HG03571 (cell line): ENCODE data around the gene OPRL1.
A peak's percentile ranks its signal among the peaks of the same experiment; 100 is the strongest.

Experiments
- ATAC-seq: cut with Tn5 transposase; IDR thresholded peaks from one replicate; pipeline ENCODE4 v1.9.1; 2021; ENCODE audit not compliant: unreplicated experiment

OPRL1 gene

DNA sequence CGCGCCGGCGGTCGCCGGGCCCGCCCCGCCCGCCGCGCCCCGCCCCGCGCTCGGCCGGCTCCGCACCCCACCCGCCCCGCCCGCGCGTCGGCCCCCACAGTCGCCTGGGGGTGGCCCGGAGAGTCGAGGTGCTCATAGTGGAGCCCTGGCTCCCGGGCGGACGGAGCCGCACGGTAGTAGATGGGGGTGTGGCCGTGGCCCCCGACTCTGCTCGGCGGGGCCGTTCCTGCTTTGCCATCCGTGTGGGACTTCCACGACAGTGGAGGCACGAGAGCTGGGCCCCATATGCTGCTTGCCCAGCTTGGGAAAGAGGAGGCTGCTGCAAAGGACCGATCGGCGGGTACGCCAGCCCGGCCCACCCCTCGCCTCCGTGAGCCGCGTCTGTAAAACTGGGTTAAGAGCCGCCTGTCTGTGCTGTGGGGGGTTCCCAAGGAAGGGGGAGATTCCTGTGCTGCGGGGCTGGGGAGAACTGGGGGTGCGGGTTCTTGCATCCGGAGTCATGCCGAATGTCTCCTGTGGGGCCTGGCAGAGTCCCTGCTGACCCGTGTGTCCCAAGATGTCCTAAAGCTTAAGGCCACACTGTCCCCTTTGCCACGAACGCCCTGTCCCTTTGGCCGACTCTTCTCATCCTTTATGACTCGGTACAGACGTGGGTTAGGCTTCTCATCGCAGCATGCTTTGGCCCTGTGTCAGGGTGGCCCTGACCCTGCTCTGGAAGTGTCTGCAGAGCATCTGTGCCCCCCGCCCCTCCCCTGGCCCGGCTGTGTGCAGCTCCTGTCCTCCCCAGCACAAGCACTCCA lies at the start of gene OPRL1:
TSS of gene OPRL1 (plus strand) at position 70 of the 800 bp plus-strand sequence. CDS start 12,639 bp downstream, outside the sequence.
- no peak for ATAC-seq

DNA sequence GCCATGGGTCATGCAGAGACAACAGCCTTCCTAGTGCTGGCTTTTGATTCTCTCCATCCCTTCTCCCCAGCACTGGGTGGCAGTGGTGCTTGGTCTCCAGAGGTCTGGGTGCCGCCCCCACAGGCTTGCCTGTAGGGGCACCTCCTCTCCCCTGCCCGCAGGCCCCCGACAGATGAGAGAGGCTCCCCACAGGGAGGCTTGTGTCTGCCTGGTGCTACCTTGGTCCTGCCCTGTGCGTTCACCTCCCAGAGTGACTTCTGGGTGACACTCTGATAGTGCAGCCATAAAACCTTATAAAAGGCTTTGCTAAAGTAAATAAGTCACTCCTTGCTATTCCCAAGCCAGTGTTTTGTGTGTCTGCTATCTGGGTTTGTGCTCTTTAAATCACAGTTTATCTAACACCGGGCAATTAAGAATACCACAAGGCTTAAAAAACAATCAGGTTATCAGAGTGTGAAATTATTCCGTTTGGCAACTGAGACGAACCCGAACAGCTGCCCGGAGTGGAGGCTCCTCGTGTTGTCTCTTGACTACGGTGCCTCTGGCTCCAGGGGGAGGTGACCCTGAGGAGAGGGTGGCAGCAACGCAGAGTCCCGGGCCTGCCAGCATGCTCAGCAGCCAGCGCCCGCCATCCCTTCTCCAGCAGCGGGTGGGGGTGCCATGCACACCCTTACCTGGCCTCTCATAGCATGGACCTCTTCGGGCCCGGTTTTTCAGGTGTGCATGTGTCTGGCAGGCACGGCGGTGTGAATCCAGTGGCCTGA lies 49.3 kb upstream of the OPRL1 start:
- ATAC-seq = no peak

DNA sequence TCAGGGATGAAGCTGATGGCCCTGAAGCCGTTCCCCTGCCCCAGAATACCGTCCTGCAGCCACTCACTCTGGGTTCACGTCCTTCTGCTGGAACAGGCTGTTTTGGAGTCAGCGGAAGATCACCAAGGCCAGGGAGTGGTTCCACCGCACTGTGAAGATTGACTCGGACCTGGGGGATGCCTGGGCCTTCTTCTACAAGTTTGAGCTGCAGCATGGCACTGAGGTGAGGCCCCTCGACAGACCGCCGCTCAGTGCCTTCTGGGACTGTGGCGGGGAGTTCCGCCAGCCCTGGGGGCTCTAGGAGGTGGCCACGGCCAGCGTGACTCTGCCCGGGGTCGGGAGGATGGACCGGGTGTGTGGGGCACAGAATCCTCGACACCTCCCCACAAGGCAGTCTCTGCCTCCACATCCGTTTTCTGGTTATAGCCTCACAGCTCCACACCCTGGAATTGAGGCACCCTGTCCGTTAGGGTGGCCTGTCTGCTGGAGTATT lies 48.0 kb upstream of the OPRL1 start:
- ATAC-seq = no peak

- ATAC-seq = no peak
These were observed 46.9 kb upstream of the OPRL1 start for GRCh38 chr20:64032706-64033624.

- no peak for ATAC-seq
These were observed 45.8 kb upstream of the OPRL1 start for GRCh38 chr20:64033981-64034493.

- ATAC-seq = no peak
These were observed 44.6 kb upstream of the OPRL1 start for GRCh38 chr20:64035066-64035932.

DNA sequence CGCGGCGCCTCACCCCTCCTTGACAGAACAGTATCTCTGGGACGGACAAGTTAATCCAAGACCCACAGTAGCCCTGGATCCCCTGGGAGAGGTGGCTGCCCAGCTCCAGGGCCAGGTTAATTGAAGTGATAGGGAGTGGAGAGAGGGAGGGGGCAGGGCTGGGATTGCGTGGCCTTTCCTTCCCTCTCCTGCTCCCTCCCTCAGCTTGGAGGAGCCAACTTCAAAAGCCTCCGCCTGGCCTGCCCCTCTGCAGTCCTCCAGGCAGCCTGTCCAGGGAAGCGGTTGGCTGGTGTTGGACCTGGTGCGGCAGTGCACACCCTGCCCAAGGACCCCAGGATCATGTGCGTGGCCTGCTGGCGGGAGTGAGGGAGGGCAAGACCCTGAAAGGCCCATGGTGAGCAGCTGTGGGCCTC lies 43.9 kb upstream of the OPRL1 start, which contains the start of gene C20orf204:
TSS of gene C20orf204 (plus strand) at position 250 of the 413 bp plus-strand sequence. CDS start at position 392, 142 bp downstream.
- ATAC-seq = no peak

DNA sequence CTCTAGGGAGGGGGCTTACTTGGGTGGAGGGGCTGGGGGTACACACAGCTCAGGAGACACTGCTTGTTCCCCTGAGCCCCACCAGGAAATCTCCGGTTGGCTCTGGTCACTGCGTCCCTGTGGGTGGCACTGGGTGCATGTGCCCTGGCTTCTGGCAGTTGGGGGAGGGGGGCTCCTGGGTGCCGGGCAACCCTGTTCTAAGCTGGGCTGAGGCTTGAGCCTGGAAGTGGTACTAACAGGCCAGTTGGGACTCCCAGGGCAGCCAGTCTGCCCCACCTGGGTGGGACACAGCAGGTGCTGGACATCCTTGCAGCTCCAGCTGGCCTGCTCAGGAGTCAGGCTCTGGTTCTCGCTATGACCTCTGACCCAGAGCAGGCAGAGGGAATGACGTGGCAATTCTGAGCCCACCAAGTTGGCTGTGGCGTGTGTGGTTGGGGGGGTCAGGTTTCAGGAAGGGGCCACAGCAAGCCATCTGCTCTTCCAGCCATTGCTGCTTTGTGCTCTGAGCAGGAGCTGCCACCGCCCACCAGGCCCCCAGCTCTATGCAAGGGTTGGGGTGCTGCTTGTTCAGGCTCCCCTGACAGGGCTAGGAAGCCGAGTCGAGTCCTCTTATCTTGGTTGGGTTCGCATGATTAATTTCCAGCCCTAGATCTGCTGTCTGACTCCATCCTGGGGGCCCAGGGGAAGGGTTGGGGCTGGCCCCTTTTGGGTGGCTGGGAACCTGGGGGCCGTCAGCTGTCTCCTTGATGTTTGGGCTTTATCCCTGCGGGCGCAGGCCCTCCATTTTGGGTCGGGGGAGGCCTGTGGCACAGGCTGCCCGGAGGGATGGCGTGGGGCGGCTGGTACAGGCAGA lies 43.3 kb upstream of the OPRL1 start:
- ATAC-seq = no peak

GRCh38 chr20:64037199-64037497 lies 42.7 kb upstream of the OPRL1 start:
- no peak for ATAC-seq

DNA sequence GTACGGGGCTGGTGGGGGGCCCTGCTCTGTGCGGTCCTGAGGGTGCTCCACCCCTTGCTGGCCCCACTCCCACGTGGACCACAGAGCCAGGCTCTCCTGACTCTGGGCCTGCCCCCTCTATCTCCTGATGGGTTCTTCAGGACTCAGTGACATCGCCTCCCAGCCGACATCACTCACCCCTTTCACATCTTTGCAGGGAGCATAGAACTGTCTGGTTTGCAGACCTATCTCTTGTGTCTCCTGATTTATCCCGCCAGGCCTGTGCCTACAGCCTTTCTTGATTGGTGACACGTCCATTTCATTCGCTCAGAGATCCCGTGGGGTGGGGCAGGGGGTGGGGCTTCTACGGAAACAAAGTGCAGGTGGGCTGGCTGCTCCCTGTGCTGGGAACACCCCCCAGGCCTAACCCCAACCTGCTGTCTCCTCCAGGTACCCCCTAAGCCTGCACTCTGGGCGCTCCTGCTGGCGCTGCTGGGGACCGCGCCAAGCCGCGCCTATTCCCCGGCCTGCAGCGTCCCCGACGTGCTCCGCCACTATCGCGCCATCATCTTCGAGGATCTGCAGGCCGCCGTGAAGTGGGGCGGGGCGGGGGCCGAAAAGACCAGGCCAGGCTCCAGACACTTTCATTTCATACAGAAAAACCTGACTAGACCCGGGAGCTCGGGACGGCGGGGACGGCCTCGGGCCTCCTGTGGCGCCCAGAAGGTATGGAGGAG lies 42.2 kb upstream of the OPRL1 start:
- no peak for ATAC-seq

DNA sequence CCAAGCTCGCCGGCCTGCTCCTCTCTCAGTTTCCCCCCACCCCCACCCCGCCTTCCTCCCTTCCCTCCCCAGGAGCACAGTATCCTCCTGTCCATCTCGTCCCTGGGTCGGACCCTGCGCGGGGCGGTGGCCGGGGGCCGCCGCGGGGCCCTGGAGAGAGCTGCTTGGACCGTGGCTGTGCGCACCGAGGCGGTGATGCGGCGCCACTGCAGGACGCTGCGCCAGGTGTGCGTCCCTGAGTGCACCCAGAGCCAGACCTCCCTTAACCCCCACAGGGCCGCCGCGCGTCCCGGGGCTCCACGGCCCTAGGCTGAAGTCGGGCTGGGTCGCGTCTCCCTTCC lies 41.7 kb upstream of the OPRL1 start:
- peak; percentile 25 for ATAC-seq

- peak; percentile 45 for ATAC-seq
These were observed 41.2 kb upstream of the OPRL1 start for GRCh38 chr20:64038565-64039292.

DNA sequence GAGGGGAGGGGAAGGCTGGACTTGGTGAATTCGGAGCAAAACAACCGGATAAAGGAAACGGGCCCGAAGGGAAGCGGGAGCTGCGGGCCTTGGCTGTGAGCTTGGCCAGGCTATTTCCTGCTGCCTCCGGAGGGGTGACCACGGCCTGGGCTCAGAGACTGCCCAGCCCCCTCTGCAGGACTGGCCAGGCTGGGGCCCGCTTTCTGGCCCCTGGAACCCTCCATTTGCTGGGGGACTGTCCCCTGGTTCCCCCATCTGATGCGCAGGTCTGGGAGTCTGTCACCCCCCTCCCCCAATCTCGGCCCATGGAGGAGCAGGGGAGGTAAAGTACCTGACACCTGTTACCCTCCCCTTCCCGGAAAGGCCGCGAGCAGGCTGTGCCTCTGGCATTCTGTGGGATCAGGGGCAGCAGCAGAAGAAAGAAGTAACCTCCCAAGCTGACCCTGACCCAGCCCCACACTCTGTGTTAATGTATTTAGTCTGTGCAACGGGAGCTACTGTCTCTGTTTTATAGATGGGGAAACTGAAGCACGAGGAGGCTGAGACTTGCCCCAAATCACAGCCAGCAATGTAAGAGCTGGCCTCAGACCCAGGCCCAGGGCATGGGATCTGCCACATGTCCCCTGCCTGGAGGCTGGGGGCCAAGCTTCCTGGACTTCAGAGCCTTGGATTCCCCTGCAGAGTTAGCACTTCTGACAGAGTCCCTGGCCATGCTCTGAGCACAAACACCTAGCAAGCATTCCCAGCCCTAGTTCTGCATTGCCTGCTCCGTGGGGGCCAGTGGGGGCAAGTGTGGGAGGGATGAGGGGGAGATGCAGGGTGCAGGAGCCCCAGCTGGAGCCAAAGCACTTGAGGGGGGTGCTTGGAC lies 40.4 kb upstream of the OPRL1 start:
- no peak for ATAC-seq

DNA sequence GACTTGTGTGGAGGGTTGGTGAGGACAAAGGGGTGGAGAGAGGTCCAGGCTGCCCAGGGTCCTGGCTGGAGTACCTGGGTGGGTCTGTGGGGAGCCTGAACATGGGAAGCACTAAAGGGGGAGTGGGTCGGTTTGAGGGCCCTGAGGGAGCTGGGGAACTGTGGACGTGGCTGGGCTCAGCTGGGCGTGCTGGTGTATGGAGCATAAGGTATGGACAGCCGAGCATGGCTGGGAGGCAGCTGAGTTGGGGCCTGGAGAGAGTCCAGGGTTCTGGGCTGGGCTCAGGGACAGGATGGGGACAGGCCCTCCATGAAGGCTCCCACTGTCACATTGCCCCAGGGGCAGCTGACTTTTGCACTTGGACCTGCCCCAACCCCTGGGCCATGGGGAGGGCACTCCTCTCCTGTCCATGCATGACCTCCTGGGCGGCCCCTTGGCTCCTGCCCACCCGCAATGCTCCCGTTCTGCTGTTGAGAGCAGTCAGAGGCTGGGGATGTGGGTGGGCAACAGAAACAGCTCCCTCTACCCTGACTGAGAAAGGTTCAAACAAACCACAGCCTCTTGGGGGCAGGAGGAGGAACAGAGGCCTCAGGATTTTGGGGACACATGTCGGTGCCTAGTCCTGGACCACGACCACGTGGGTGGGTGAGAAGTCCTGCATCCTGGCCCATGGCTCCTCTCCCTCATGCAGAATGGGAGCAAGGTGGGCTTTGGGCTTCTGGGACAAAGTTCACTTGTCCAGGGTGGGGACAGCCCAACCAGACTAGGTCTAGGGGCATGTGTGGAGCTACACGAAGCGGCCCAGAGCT lies 39.4 kb upstream of the OPRL1 start:
- ATAC-seq = no peak

DNA sequence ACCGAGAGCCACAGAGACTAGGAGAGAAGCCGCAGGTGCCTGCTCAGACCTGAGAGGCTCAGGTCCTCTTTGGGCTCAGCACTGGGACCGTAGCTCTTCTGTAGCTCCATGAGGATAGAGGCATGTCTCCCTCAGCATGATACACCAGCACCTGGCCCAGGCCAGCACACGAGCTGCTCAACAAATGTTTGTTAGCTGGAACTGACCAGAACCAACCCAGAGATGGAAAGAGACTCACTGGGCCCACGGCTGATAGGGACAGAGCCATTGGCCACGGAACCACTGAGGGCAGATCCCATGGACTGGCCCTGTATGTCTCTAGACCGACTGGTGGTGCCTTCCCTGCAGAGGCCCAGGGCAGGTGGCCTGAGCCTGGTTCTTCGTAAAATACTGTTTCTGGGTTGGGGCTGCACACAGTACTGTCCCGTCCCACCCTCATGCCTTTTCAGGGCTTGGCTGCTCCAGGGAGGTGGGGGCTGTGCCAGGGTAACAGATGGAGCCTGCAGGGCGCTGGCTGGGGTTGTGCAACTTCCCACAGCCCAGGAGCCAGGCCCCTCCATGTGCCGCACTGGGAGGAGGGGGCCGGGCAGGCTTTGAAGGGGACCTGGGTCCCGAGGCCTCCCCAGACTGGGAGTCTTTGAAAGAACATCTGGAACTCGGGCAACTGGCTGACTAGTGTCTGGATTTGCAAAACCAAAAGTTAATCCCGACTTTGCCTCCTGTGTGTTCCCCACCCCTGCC lies 38.7 kb upstream of the OPRL1 start:
- ATAC-seq = no peak

GRCh38 chr20:64041781-64042053 lies 38.2 kb upstream of the OPRL1 start:
- ATAC-seq = no peak
